OCI-LY7 (cell line): ENCODE measurements around the gene SLC2A3. TPM values are rescaled to one million over a fixed set of nuclear protein-coding genes. Genes with fewer than 3 reads are reported as not detected.

Source experiments
- BruUV-seq: library from RNA; stranded (reverse); fragments of 400-500 nt; replicated peaks from 2 replicates; lab custom pipeline; 2021; lab: Mats Ljungman, UMichigan
- CTCF ChIA-PET: fragments of 300-600 bp; sonication (Branson Sonifier 250); formaldehyde crosslinking; loops from one replicate; lab custom pipeline; 2022; ENCODE audit warnings: antibody characterized with exemption; ENCODE audit not compliant: unreplicated experiment; lab: Charles Lee
- POLR2A ChIA-PET: fragments of 300-600 bp; sonication (Branson Sonifier 250); formaldehyde crosslinking; loops from one replicate; lab custom pipeline; 2022; ENCODE audit warnings: antibody characterized with exemption; lab: Charles Lee
- DNase-seq: peaks from one replicate; pipeline ENCODE4 v3.0.0-alpha.2; 2015; ENCODE audit warnings: low spot score
- H2AFZ ChIP-seq: fragments of 200-600 bp; sonication (generic), shearing (Covaris generic); 2 replicates; pipeline ENCODE4 v1.6.1; 2014; ENCODE audit warnings: mild to moderate bottlenecking, antibody characterized with exemption, low read length, moderate library complexity
- H3K27ac ChIP-seq: fragments of 200-600 bp; sonication (generic); 2 replicates; pipeline ENCODE4 v1.5.1; 2014; ENCODE audit warnings: mixed run types, low read depth, mild to moderate bottlenecking, moderate library complexity, low read length, inconsistent platforms; ENCODE audit not compliant: poor library complexity, severe bottlenecking
- H3K36me3 ChIP-seq: fragments of 200-600 bp; sonication (generic); 2 replicates; pipeline ENCODE4 v1.6.1; 2014; ENCODE audit warnings: mild to moderate bottlenecking, antibody characterized with exemption, low read length, moderate library complexity, mixed read lengths; ENCODE audit not compliant: insufficient read depth
- H3K4me1 ChIP-seq: fragments of 200-600 bp; sonication (generic); 2 replicates; pipeline ENCODE4 v1.5.1; 2014; ENCODE audit warnings: mild to moderate bottlenecking, low read length; ENCODE audit not compliant: insufficient read depth, poor library complexity, severe bottlenecking
- H3K4me2 ChIP-seq: fragments of 200-600 bp; sonication (generic); 2 replicates; pipeline ENCODE4 v1.6.1; 2014; ENCODE audit warnings: mild to moderate bottlenecking, low read length
- H3K4me3 ChIP-seq: fragments of 200-600 bp; sonication (generic); 2 replicates; pipeline ENCODE4 v1.5.1; 2014; ENCODE audit warnings: mild to moderate bottlenecking, low read depth, low read length; ENCODE audit not compliant: poor library complexity, severe bottlenecking
- H3K79me2 ChIP-seq: fragments of 200-600 bp; sonication (generic); 2 replicates; pipeline ENCODE4 v1.6.1; 2016; ENCODE audit warnings: low read depth, mild to moderate bottlenecking, low read length, moderate library complexity, mixed read lengths; ENCODE audit not compliant: insufficient read depth
- H3K9me2 ChIP-seq: fragments of 200-600 bp; sonication (generic); 2 replicates; pipeline ENCODE4 v1.6.1; 2016; ENCODE audit warnings: mild to moderate bottlenecking, low read length, mixed read lengths; ENCODE audit not compliant: insufficient read depth
- H3K9me3 ChIP-seq: fragments of 200-600 bp; sonication (generic); 2 replicates; pipeline ENCODE4 v1.6.1; 2014; ENCODE audit warnings: mild to moderate bottlenecking, mixed run types, low read length, mixed read lengths
- H4K20me1 ChIP-seq: fragments of 200-600 bp; sonication (generic); 2 replicates; pipeline ENCODE4 v1.6.1; 2014; ENCODE audit warnings: mild to moderate bottlenecking, antibody characterized with exemption, low read length, moderate library complexity, mixed read lengths; ENCODE audit not compliant: insufficient read depth
- CTCF ChIP-seq: fragments of 200-600 bp; sonication (generic); conservative IDR thresholded peaks from 2 replicates; pipeline ENCODE4 v1.5.1; 2014; ENCODE audit warnings: mild to moderate bottlenecking, antibody characterized with exemption, low read length, moderate library complexity, mixed read lengths
- EZH2phosphoT487 ChIP-seq: fragments of 200-600 bp; sonication (generic); IDR thresholded peaks from 2 replicates; pipeline ENCODE4 v1.6.1; 2018; ENCODE audit warnings: low read depth, borderline replicate concordance, mild to moderate bottlenecking, mixed run types, antibody characterized with exemption, low read length, moderate library complexity, mixed read lengths
- intact Hi-C: fragments of 100-400 bp; cut with micrococcal nuclease; formaldehyde crosslinking; loops from one replicate; pipeline ENCODE4 v1.10.0; 2022; ENCODE audit not compliant: unreplicated experiment
- total RNA-seq, 2 experiments: library from RNA; depleted of rRNA in 1 of 2; stranded (reverse); fragments of >200 nt in 1 of 2; shearing (Covaris generic) in 1 of 2; gene quantifications; 2 replicates each; pipeline ENCODE4 v1.2.3, GENCODE V29; 2014 to 2022

The SLC2A3 gene
- total RNA-seq, 2 experiments from 2014 or later: 3.9 to 17.9 TPM

GRCh38 chr12:7961395-7962178, 25.6 kb upstream of the SLC2A3 start:
- TF ChIP-seq EZH2phosphoT487 (no peak), CTCF (no peak)
- Histone ChIP-seq H3K36me3 (no peaks in the 10 kb centered on the region), H4K20me1 (no peaks in the 10 kb centered on the region), H3K4me1 (peaks cover 31% of the 10 kb centered on the region), H3K4me3 (peak overlapping the region; percentile 71), H3K9me2 (no peaks in the 10 kb centered on the region), H3K79me2 (no peaks in the 10 kb centered on the region; the same call in 1 of the 2 replicates), H3K4me2 (peak overlapping the region; percentile 70), H3K27ac (peak overlapping the region; percentile 61), H3K9me3 (no peaks in the 10 kb centered on the region), H2AFZ (peak overlapping the region; percentile 92)
- POLR2A ChIA-PET: interaction anchor here (0.5 to 6.5 kb wide), 9 partner anchors 10 to 320 kb away, joined by 3 to 109 read pairs (median 6); partner anchors contain the start of genes CLEC4C and SLC2A3
- DNase-seq: no peak
- intact Hi-C loops: no loop called here
- CTCF ChIA-PET: interaction anchor here (2.8 kb wide), 2 partner anchors 25 to 28 kb away, joined by 15 to 17 read pairs; partner anchors contain the start of gene SLC2A3
- BruUV-seq: no TSS peak

- DNase-seq: peak; percentile 57
- peak overlapping the region; percentile 70 for H3K4me2 ChIP-seq
- no peaks in the 10 kb centered on the region for H3K36me3 ChIP-seq
- no peaks in the 10 kb centered on the region; the same call in 1 of the 2 replicates for H3K79me2 ChIP-seq
- H3K9me3 ChIP-seq: no peaks in the 10 kb centered on the region
- intact Hi-C loops: loop anchor here (1.0 kb wide), 2 partner anchors 23 to 36 kb away; partner anchors contain the start of gene SLC2A3
- H3K4me1 ChIP-seq: peaks cover 31% of the 10 kb centered on the region
- peak overlapping the region; percentile 26 for H3K27ac ChIP-seq
- peak overlapping the region; percentile 71 for H3K4me3 ChIP-seq
- POLR2A ChIA-PET: interaction anchor here (0.6 to 6.5 kb wide), 11 partner anchors 12 to 318 kb away, joined by 3 to 109 read pairs (median 5); partner anchors contain the start of gene SLC2A3
- no peak for TF ChIP-seq CTCF
- TF ChIP-seq EZH2phosphoT487: no peak
- H4K20me1 ChIP-seq: no peaks in the 10 kb centered on the region
- CTCF ChIA-PET: interaction anchor here (2.8 kb wide), 2 partner anchors 23 to 26 kb away, joined by 15 to 17 read pairs; partner anchors contain the start of gene SLC2A3
- no TSS peak for BruUV-seq
- no peaks in the 10 kb centered on the region for H3K9me2 ChIP-seq
- H2AFZ ChIP-seq: peak overlapping the region; percentile 92
These were observed 23.7 kb upstream of the SLC2A3 start for GRCh38 chr12:7959701-7960121.
